Left renal cortex interstitium (tissue), 4 donors: ENCODE results near the gene PRIM1. TPM values are rescaled to one million over a fixed set of nuclear protein-coding genes. Genes with fewer than 3 reads are reported as not detected.

Experiments
- polyA plus RNA-seq, 4 donors: library from polyadenylated mRNA; unstranded; fragments of 120-200 nt; gene quantifications; one replicate each; pipeline ENCODE4 v1.2.1, GENCODE V29; 2013; ENCODE audit not compliant: insufficient read length in 4 of 4

Gene PRIM1
- polyA plus RNA-seq, 4 donors, result 17.4 to 21.6 (median 19.7) TPM

Other genes with a start within 250 kb of the PRIM1 start
- 10 to 100 TPM; 34.6 to 47.2 (median 39.0) TPM for gene RBMS2, start 230.5 kb downstream of the PRIM1 start, polyA plus RNA-seq
- 100 to 1,000 TPM in 1 of 4 donors, 10 to 100 TPM in 3; 62.3 to 124 (median 80.5) TPM for gene BAZ2A, start 122.0 kb downstream of the PRIM1 start, polyA plus RNA-seq
- gene ATP5F1B, start 106.3 kb downstream of the PRIM1 start, polyA plus RNA-seq, result 1,000 to 10,000 TPM in 2 of 4 donors, 100 to 1,000 TPM in 2; 822 to 1,339 (median 1,003) TPM
- 100 to 1,000 TPM; 267 to 334 (median 321) TPM for gene PTGES3, start 64.0 kb downstream of the PRIM1 start, polyA plus RNA-seq
- gene NACA, start 27.0 kb downstream of the PRIM1 start, polyA plus RNA-seq, result 1,000 to 10,000 TPM; 1,848 to 2,606 (median 2,088) TPM
- 1 to 10 TPM in 1 of 4 donors, under 1 TPM in 3; 0.51 to 1.1 (median 0.98) TPM for gene HSD17B6, start 11.0 kb upstream of the PRIM1 start, polyA plus RNA-seq
- gene SDR9C7, start 182.1 kb upstream of the PRIM1 start, polyA plus RNA-seq, result under 1 TPM; 0.10 to 0.53 (median 0.14) TPM
- 1 to 10 TPM in 2 of 4 donors, under 1 TPM in 2; 0.34 to 1.6 (median 0.85) TPM for gene RDH16, start 205.3 kb upstream of the PRIM1 start, polyA plus RNA-seq